Endothelial cell of umbilical vein (primary cell): Measurements from ENCODE around the gene MYH10. TPM values are rescaled to one million over a fixed set of nuclear protein-coding genes. Genes with fewer than 3 reads are reported as not detected.

Source experiments
- BruUV-seq: library from RNA; stranded (reverse); fragments of 400-500 nt; replicated peaks from 2 replicates; lab custom pipeline; 2021; lab: Mats Ljungman, UMichigan
- CTCF ChIA-PET: fragments of 300-600, 350-600 bp; sonication (Branson Sonifier 250); formaldehyde crosslinking; loops from one replicate; lab custom pipeline; 2021; ENCODE audit warnings: antibody characterized with exemption, inconsistent platforms; lab: Charles Lee
- POLR2A ChIA-PET: fragments of 300-600, 350-600 bp; sonication (Branson Sonifier 250); formaldehyde crosslinking; loops from one replicate; lab custom pipeline; 2021; ENCODE audit warnings: antibody characterized with exemption, inconsistent platforms; lab: Charles Lee
- DNase-seq: peaks from one replicate; pipeline ENCODE4 v3.0.0-alpha.2; 2011; ENCODE audit warnings: low read depth, low spot score
- FAIRE-seq: peaks from 2 replicates; lab custom pipeline; 2011; peaks lifted over from hg19 to GRCh38; lab: Jason Lieb, UNC
- H2AFZ ChIP-seq: 2 replicates; pipeline ENCODE4 v1.6.0; 2012; ENCODE audit warnings: low read depth, low read length, control low read depth, inconsistent platforms
- H3K27ac ChIP-seq: 2 replicates; pipeline ENCODE4 v1.5.1; 2011; ENCODE audit warnings: low read depth, mild to moderate bottlenecking, control low read depth, low read length, moderate library complexity; ENCODE audit not compliant: insufficient read depth
- H3K27me3 ChIP-seq, 2 experiments: 2 replicates each; pipeline versions ENCODE4 v1.6.0 to v1.6.1; 2011; ENCODE audit warnings: low read length in 2 of 2, mixed read lengths in 1 of 2; ENCODE audit not compliant: control insufficient read depth in 2 of 2, insufficient read depth in 2 of 2
- H3K36me3 ChIP-seq, 2 experiments: 2 replicates in 1 of 2; 3 replicates in 1 of 2; pipeline ENCODE4 v1.5.1; 2011; ENCODE audit warnings: low read length in 2 of 2, mild to moderate bottlenecking in 1 of 2, moderate library complexity in 1 of 2; ENCODE audit not compliant: control insufficient read depth in 2 of 2, insufficient read depth in 2 of 2; ENCODE audit errors: extremely low read depth in 1 of 2
- H3K4me1 ChIP-seq: 3 replicates; pipeline ENCODE4 v1.5.1; 2011; ENCODE audit warnings: mild to moderate bottlenecking, low read length; ENCODE audit not compliant: control insufficient read depth, insufficient read depth; ENCODE audit errors: extremely low read depth
- H3K4me2 ChIP-seq: 2 replicates; pipeline ENCODE4 v1.6.1; 2011; ENCODE audit warnings: low read length, control low read depth, mixed read lengths; ENCODE audit not compliant: insufficient read depth
- H3K4me3 ChIP-seq, 3 experiments: fragments of 200-600 bp in 1 of 3; sonication (generic), shearing (Covaris generic) in 1 of 3; replicated peaks in 1 of 3; 2 replicates each; pipeline ENCODE4 v1.5.1; 2011 to 2016; ENCODE audit warnings: control low read depth in 3 of 3, low read length in 3 of 3, mild to moderate bottlenecking in 2 of 3, inconsistent platforms in 1 of 3, low read depth in 1 of 3, moderate library complexity in 1 of 3; ENCODE audit not compliant: insufficient read depth in 1 of 3
- H3K79me2 ChIP-seq: 2 replicates; pipeline ENCODE4 v1.6.0; 2012; ENCODE audit warnings: low read length, inconsistent platforms; ENCODE audit not compliant: control insufficient read depth, insufficient read depth
- H3K9ac ChIP-seq: replicated peaks from 2 replicates; pipeline ENCODE3; 2011; ENCODE audit warnings: low read length, control low read depth; ENCODE audit not compliant: insufficient read depth; ENCODE audit errors: extremely low read depth
- H3K9me1 ChIP-seq: replicated peaks from 3 replicates; pipeline ENCODE4 v1.6.0; 2011; ENCODE audit warnings: mild to moderate bottlenecking, low read length; ENCODE audit not compliant: control insufficient read depth, insufficient read depth; ENCODE audit errors: extremely low read depth
- H3K9me3 ChIP-seq: replicated peaks from 2 replicates; pipeline ENCODE4 v1.5.1; 2012; ENCODE audit warnings: low read length, inconsistent platforms; ENCODE audit not compliant: control insufficient read depth, insufficient read depth
- H4K20me1 ChIP-seq: replicated peaks from 2 replicates; pipeline ENCODE3; 2011; ENCODE audit warnings: mild to moderate bottlenecking, low read length; ENCODE audit not compliant: control insufficient read depth, insufficient read depth; ENCODE audit errors: extremely low read depth
- CTCF ChIP-seq, 2 donors: IDR thresholded peaks; 1 replicate in 1 of 2; 2 replicates in 1 of 2; pipeline ENCODE4 v1.5.1; 2011; ENCODE audit warnings: low read length in 2 of 2, mild to moderate bottlenecking in 2 of 2, moderate library complexity in 2 of 2, control low read depth in 1 of 2, inconsistent platforms in 1 of 2, low read depth in 1 of 2; ENCODE audit not compliant: insufficient read depth in 1 of 2; ENCODE audit errors: extremely low read depth in 1 of 2
- EZH2 ChIP-seq: IDR thresholded peaks from 2 replicates; pipeline ENCODE4 v1.6.1; 2012; ENCODE audit warnings: borderline replicate concordance, low read depth, mild to moderate bottlenecking, moderate library complexity, low read length, inconsistent platforms; ENCODE audit not compliant: severe bottlenecking
- FOS ChIP-seq: IDR thresholded peaks from 2 replicates; pipeline ENCODE4 v1.6.1; 2011; ENCODE audit warnings: mild to moderate bottlenecking, low read length, moderate library complexity, borderline replicate concordance; ENCODE audit not compliant: insufficient read depth
- JUN ChIP-seq: IDR thresholded peaks from 2 replicates; pipeline ENCODE4 v1.6.1; 2011; ENCODE audit warnings: borderline replicate concordance, low read depth; ENCODE audit not compliant: insufficient read length, insufficient read depth
- MAX ChIP-seq: IDR thresholded peaks from 2 replicates; pipeline ENCODE4 v1.6.1; 2011; ENCODE audit not compliant: insufficient read depth, insufficient read length
- POLR2A ChIP-seq: IDR thresholded peaks from 2 replicates; pipeline ENCODE4 v1.6.1; 2012; ENCODE audit warnings: low read depth, mild to moderate bottlenecking, control low read depth, low read length
- dilution Hi-C: fragments of 300-500 bp; cut with MboI; formaldehyde crosslinking; loops from one replicate; pipeline ENCODE4 v1.15.0; 2019; ENCODE audit warnings: low sequenced_read_pairs; ENCODE audit not compliant: extremely low pct_ligation_motif_present
- intact Hi-C: fragments of 100-400 bp; cut with micrococcal nuclease; formaldehyde crosslinking; loops from one replicate; pipeline ENCODE4 v1.10.0; 2022
- polyA plus RNA-seq, 4 experiments: library from polyadenylated mRNA; depleted of rRNA in 3 of 4; stranded (reverse) in 3 of 4; unstranded in 1 of 4; fragments of >200 nt; gene quantifications; 2 replicates each; pipeline versions ENCODE4 v1.2.1 to v1.2.3, GENCODE V29; 2011 to 2012; ENCODE audit warnings: missing spikeins in 1 of 4
- total RNA-seq: library from RNA; stranded (reverse); gene quantifications from 2 replicates; pipeline ENCODE4 v1.2.3, GENCODE V29; 2021

MYH10 gene
- total and polyA plus RNA-seq, 2 donors (not counting 3 experiments of a cell fraction or from before 2014, with no cell fraction given), result 73.4 to 232 TPM

GRCh38 chr17:8506145-8506544 lies 124.4 kb downstream of the MYH10 start:
- Histone ChIP-seq H2AFZ (no peak overlapping the region), H3K4me2 (no peak overlapping the region), H3K79me2 (no peaks in the 10 kb centered on the region), H3K9me1 (no peaks in the 10 kb centered on the region), H3K4me1 (no peaks in the 10 kb centered on the region), H3K27ac (no peak overlapping the region), H3K9ac (no peak overlapping the region), H3K36me3 (peaks cover 6 to 60% of the 10 kb centered on the region in 2 experiments), H3K27me3 (no peaks in the 10 kb centered on the region), H4K20me1 (no peaks in the 10 kb centered on the region), H3K9me3 (no peaks in the 10 kb centered on the region), H3K4me3 (no peak overlapping the region)
- ChIA-PET POLR2A (no interaction called here), CTCF (no interaction called here)
- TF ChIP-seq POLR2A (no peak), EZH2 (no peak), CTCF (IDR thresholded peaks at IDR 0.05; ENCODE audit: extremely low read depth in 1 of 2, insufficient read depth in 1 of 2, low read depth in 1 of 2, low read length in 2 of 2) (no peak), JUN (no peak)
- intact Hi-C loops, result no loop called here
- no peak for FAIRE-seq
- no peak for DNase-seq
- no TSS peak for BruUV-seq
- dilution Hi-C loops, result no loop called here

GRCh38 chr17:8504460-8505207 lies 125.9 kb downstream of the MYH10 start:
- no peak for TF ChIP-seq FOS
- no peak for TF ChIP-seq EZH2
- no peak for TF ChIP-seq MAX
- FAIRE-seq (no peak), DNase-seq (no peak)
- dilution Hi-C loops, result no loop called here
- H3K27me3 ChIP-seq, result no peaks in the 10 kb centered on the region
- no peak overlapping the region for H3K4me2 ChIP-seq
- no TSS peak for BruUV-seq
- H3K9ac ChIP-seq, result no peak overlapping the region
- no peaks in the 10 kb centered on the region for H4K20me1 ChIP-seq
- intact Hi-C loops, result no loop called here
- no peak overlapping the region for H3K4me3 ChIP-seq
- H3K9me1 ChIP-seq, result no peaks in the 10 kb centered on the region
- no peaks in the 10 kb centered on the region for H3K9me3 ChIP-seq
- no peak overlapping the region for H3K27ac ChIP-seq
- peaks cover 18 to 69% of the 10 kb centered on the region in 2 experiments for H3K36me3 ChIP-seq
- CTCF ChIA-PET, result no interaction called here
- H3K4me1 ChIP-seq, result no peaks in the 10 kb centered on the region
- no peak overlapping the region for H2AFZ ChIP-seq
- POLR2A ChIA-PET, result no interaction called here
- H3K79me2 ChIP-seq, result no peaks in the 10 kb centered on the region
